HCT116 (cell line): ENCODE results near the gene HEPACAM. TPM values are rescaled to one million over a fixed set of nuclear protein-coding genes. Genes with fewer than 3 reads are reported as not detected.

ENCODE experiments used
- ATAC-seq: fragments of 200-7000 bp; cut with Tn5 transposase; 2 replicates; pipeline ENCODE4 v1.9.1; 2020; ENCODE audit warnings: mild to moderate bottlenecking, moderate library complexity
- BruUV-seq: library from RNA; stranded (reverse); fragments of 400-500 nt; replicated peaks from 2 replicates; lab custom pipeline; 2021; lab: Mats Ljungman, UMichigan
- CTCF ChIA-PET: fragments of 300-600 bp; sonication (Branson Sonifier 250); formaldehyde crosslinking; loops from one replicate; lab custom pipeline; 2021; ENCODE audit warnings: antibody characterized with exemption; lab: Charles Lee
- POLR2A ChIA-PET: fragments of 300-600, 350-600 bp; sonication (Branson Sonifier 250); formaldehyde crosslinking; loops from one replicate; lab custom pipeline; 2021; ENCODE audit warnings: antibody characterized with exemption; lab: Charles Lee
- RAD21 ChIA-PET, 2 experiments: fragments of 300-600 bp; sonication (Branson Sonifier 250); formaldehyde crosslinking; loops; one replicate each; lab custom pipeline; 2023; ENCODE audit warnings: low total read pairs in 2 of 2; ENCODE audit not compliant: uncharacterized antibody in 2 of 2, unreplicated experiment in 2 of 2, low non-redundant PET in 1 of 2; lab: Charles Lee
- DNase-seq: peaks from one replicate; pipeline ENCODE4 v3.0.0-alpha.2; 2010; ENCODE audit warnings: low read depth, low spot score
- H2AFZ ChIP-seq: fragments of 200-600 bp; shearing (Covaris generic), sonication (generic); 2 replicates; pipeline ENCODE4 v1.6.1; 2017; ENCODE audit warnings: low read depth, mixed run types, mixed read lengths, antibody characterized with exemption, low read length; ENCODE audit not compliant: poor library complexity, severe bottlenecking
- H3K27ac ChIP-seq: 2 replicates; pipeline ENCODE4 v1.5.1; 2012; ENCODE audit warnings: low read depth, low read length
- H3K27me3 ChIP-seq: fragments of 200-600 bp; sonication (generic); 2 replicates; pipeline ENCODE4 v1.6.1; 2016; ENCODE audit warnings: mixed run types, low read length, mixed read lengths; ENCODE audit not compliant: insufficient read depth
- H3K36me3 ChIP-seq, 2 experiments: fragments of 200-500 bp in 1 of 2; fragments of 200-600 bp in 1 of 2; sonication (Bioruptor generic) in 1 of 2; sonication (generic) in 1 of 2; 2 replicates each; pipeline versions ENCODE4 v1.5.1 to v1.6.1; 2014 to 2016; ENCODE audit warnings: low read length in 2 of 2, inconsistent platforms in 1 of 2, mixed read lengths in 1 of 2, mixed run types in 1 of 2; ENCODE audit not compliant: insufficient read depth in 2 of 2, control insufficient read depth in 1 of 2
- H3K4me1 ChIP-seq, 2 experiments: fragments of 200-600 bp in 1 of 2; sonication (generic) in 1 of 2; 2 replicates each; pipeline versions ENCODE4 v1.5.1 to v1.6.1; 2012 to 2017; ENCODE audit warnings: low read length in 2 of 2, inconsistent platforms in 1 of 2, mild to moderate bottlenecking in 1 of 2, mixed read lengths in 1 of 2, mixed run types in 1 of 2, moderate library complexity in 1 of 2; ENCODE audit not compliant: insufficient read depth in 2 of 2, control insufficient read depth in 1 of 2
- H3K4me2 ChIP-seq: fragments of 200-600 bp; sonication (generic); 2 replicates; pipeline ENCODE4 v1.6.1; 2017; ENCODE audit warnings: mixed run types, low read length, mixed read lengths
- H3K4me3 ChIP-seq, 2 experiments: fragments of 200-600 bp in 1 of 2; sonication (generic) in 1 of 2; replicated peaks in 1 of 2; 2 replicates each; pipeline ENCODE4 v1.5.1; 2011 to 2016; ENCODE audit warnings: low read length in 2 of 2, control low read depth in 1 of 2, low read depth in 1 of 2, mild to moderate bottlenecking in 1 of 2, mixed read lengths in 1 of 2, mixed run types in 1 of 2
- H3K79me2 ChIP-seq: fragments of 200-600 bp; sonication (generic); 2 replicates; pipeline ENCODE4 v1.6.1; 2017; ENCODE audit warnings: mild to moderate bottlenecking, mixed run types, low read length, moderate library complexity, mixed read lengths; ENCODE audit not compliant: insufficient read depth
- H3K9ac ChIP-seq: fragments of 200-600 bp; sonication (generic); 2 replicates; pipeline ENCODE4 v1.6.1; 2016; ENCODE audit warnings: low read length, mixed read lengths
- H3K9me2 ChIP-seq: fragments of 200-600 bp; sonication (generic), shearing (Covaris generic); 2 replicates; pipeline ENCODE4 v1.6.1; 2017; ENCODE audit warnings: mixed run types, mild to moderate bottlenecking, moderate library complexity; ENCODE audit not compliant: insufficient read depth
- H3K9me3 ChIP-seq, 2 experiments: fragments of 200-500 bp in 1 of 2; fragments of 200-600 bp in 1 of 2; sonication (Bioruptor generic) in 1 of 2; sonication (generic) in 1 of 2; 2 replicates each; pipeline ENCODE4 v1.6.1; 2014 to 2017; ENCODE audit warnings: low read length in 2 of 2, mixed read lengths in 2 of 2, inconsistent platforms in 1 of 2, low read depth in 1 of 2, mild to moderate bottlenecking in 1 of 2, mixed run types in 1 of 2, moderate library complexity in 1 of 2; ENCODE audit not compliant: control insufficient read depth in 1 of 2, insufficient read depth in 1 of 2
- H4K20me1 ChIP-seq: fragments of 200-600 bp; sonication (generic), shearing (Covaris generic); 2 replicates; pipeline ENCODE4 v1.6.1; 2017; ENCODE audit warnings: mixed run types, mild to moderate bottlenecking, moderate library complexity; ENCODE audit not compliant: insufficient read depth
- FOSL1 ChIP-seq: IDR thresholded peaks from 2 replicates; pipeline ENCODE4 v1.6.1; 2012; ENCODE audit warnings: low read depth
- JUND ChIP-seq: IDR thresholded peaks from 2 replicates; pipeline ENCODE4 v1.6.1; 2012
- REST ChIP-seq: IDR thresholded peaks from 2 replicates; pipeline ENCODE4 v1.6.1; 2012; ENCODE audit warnings: low read depth
- TCF7L2 ChIP-seq: IDR thresholded peaks from 2 replicates; pipeline ENCODE4 v1.7.0; 2011; ENCODE audit warnings: borderline replicate concordance, inconsistent platforms; ENCODE audit not compliant: insufficient read depth, insufficient read length; ENCODE audit errors: extremely low read depth
- YY1 ChIP-seq: IDR thresholded peaks from 2 replicates; pipeline ENCODE4 v1.6.1; 2011; ENCODE audit warnings: low read length, low read depth, moderate library complexity, mild to moderate bottlenecking; ENCODE audit not compliant: insufficient replicate concordance; ENCODE audit errors: extremely low read depth
- ZFX ChIP-seq: fragments of 450-650 bp; IDR thresholded peaks from 2 replicates; pipeline ENCODE4 v1.6.1; 2017
- intact Hi-C: fragments of 100-400 bp; cut with micrococcal nuclease; formaldehyde crosslinking; loops from 2 replicates; pipeline ENCODE4 v1.10.0; 2022
- total RNA-seq: library from RNA; stranded (reverse); gene quantifications from one replicate; pipeline ENCODE4 v1.2.1, GENCODE V29; 2021; ENCODE audit not compliant: unreplicated experiment
- TF ChIP-seq, protein P1 (sequence below): IDR thresholded peaks from 2 replicates; pipeline ENCODE4 v1.6.1; 2011; ENCODE audit warnings: mild to moderate bottlenecking, low read length, moderate library complexity; ENCODE audit not compliant: insufficient replicate concordance; ENCODE audit errors: extremely low read depth

The HEPACAM gene
- total RNA-seq, 1 experiment from 2014 or later: not detected

DNA sequence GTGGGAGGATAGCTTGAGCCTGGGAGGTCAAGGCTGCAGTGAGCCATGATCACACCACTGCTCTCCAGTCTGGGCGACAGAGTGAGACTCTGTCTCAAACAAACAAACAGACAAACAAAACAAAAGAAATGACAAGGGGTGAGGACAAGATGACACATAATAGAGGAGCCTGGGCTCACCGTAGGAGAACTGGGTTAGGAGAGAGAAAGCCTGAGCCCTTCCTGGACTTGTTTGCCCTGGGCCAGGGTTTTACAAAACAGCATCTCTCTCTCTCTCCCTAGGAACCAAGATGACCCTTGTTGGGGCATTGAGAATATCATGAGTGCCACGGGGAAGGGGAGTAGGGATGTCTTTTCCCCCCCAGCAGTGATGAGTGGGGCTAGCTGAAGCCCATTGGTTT, 54.9 kb downstream of the HEPACAM start:
- Histone ChIP-seq H3K9me2 (no peaks in the 10 kb centered on the region), H3K9ac (no peak overlapping the region), H4K20me1 (no peaks in the 10 kb centered on the region), H3K79me2 (no peaks in the 10 kb centered on the region), H3K27ac (no peak overlapping the region), H3K27me3 (no peaks in the 10 kb centered on the region), H2AFZ (no peak overlapping the region), H3K4me2 (no peak overlapping the region), H3K9me3 (no peaks in the 10 kb centered on the region), H3K4me1 (peaks cover 7 to 14% of the 10 kb centered on the region in 2 experiments), H3K4me3 (no peak overlapping the region), H3K36me3 (no peaks in the 10 kb centered on the region)
- no peak for TF ChIP-seq YY1
- TF ChIP-seq TCF7L2: no peak
- TF ChIP-seq, protein P1, sequence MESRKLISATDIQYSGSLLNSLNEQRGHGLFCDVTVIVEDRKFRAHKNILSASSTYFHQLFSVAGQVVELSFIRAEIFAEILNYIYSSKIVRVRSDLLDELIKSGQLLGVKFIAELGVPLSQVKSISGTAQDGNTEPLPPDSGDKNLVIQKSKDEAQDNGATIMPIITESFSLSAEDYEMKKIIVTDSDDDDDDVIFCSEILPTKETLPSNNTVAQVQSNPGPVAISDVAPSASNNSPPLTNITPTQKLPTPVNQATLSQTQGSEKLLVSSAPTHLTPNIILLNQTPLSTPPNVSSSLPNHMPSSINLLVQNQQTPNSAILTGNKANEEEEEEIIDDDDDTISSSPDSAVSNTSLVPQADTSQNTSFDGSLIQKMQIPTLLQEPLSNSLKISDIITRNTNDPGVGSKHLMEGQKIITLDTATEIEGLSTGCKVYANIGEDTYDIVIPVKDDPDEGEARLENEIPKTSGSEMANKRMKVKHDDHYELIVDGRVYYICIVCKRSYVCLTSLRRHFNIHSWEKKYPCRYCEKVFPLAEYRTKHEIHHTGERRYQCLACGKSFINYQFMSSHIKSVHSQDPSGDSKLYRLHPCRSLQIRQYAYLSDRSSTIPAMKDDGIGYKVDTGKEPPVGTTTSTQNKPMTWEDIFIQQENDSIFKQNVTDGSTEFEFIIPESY: no peak
- TF ChIP-seq REST: no peak
- TF ChIP-seq JUND: no peak
- no peak for TF ChIP-seq FOSL1
- TF ChIP-seq ZFX: no peak
- ChIA-PET RAD21 (no interaction called here), CTCF (interaction anchor here (2.2 kb wide), 1 partner anchor 15 kb away, joined by 5 read pairs; no protein-coding TSS in a partner anchor), POLR2A (no interaction called here)
- ATAC-seq (no peak), DNase-seq (no peak)
- intact Hi-C loops: no loop called here
- no TSS peak for BruUV-seq
